Motor neuron (in vitro differentiated cells): Measurements from ENCODE around the gene IL1RAP. TPM values are rescaled to one million over a fixed set of nuclear protein-coding genes. Genes with fewer than 3 reads are reported as not detected.

Experiments used
- ATAC-seq, 8 experiments: fragments of 200-7000 bp; cut with Tn5 transposase; replicated peaks in 6 of 8; 2 replicates each; pipeline ENCODE4 v1.8.0; 2021; ENCODE audit warnings: mild to moderate bottlenecking in 8 of 8, moderate library complexity in 8 of 8
- H3K27ac ChIP-seq, 2 donors: fragments of 250-450 bp; sonication (Bioruptor Pico); 2 replicates each; pipeline ENCODE4 v1.9.0; 2021; ENCODE audit warnings: antibody characterized with exemption in 2 of 2, mild to moderate bottlenecking in 2 of 2, moderate library complexity in 1 of 2
- H3K4me1 ChIP-seq, 2 donors: fragments of 250-450 bp; sonication (Bioruptor Pico); replicated peaks in 1 of 2; 2 replicates each; pipeline ENCODE4 v1.6.1; 2021; ENCODE audit warnings: antibody characterized with exemption in 2 of 2, mild to moderate bottlenecking in 2 of 2, moderate library complexity in 1 of 2
- H3K4me3 ChIP-seq, 5 donors: fragments of 250-450 bp; sonication (Bioruptor Pico); 2 replicates each; pipeline ENCODE4 v1.9.0; 2021; ENCODE audit warnings: antibody characterized with exemption in 5 of 5, mild to moderate bottlenecking in 5 of 5, moderate library complexity in 4 of 5
- WGBS, 10 experiments: fragments of 450-650 bp; shearing (Covaris generic); methylation state at CpG; one replicate each; pipeline ENCODE4 v1.0.0; 2022; 5-methylcytosine and 5-hydroxymethylcytosine counted together
- in situ Hi-C, 9 experiments: fragments of 400-800 bp; cut with MboI; loops; one replicate each; pipeline ENCODE4 v1.15.0; 2021; ENCODE audit warnings: low sequenced_read_pairs in 9 of 9, low pct_unique_long_range_greater_than_20kb in 2 of 9; ENCODE audit not compliant: unreplicated experiment in 9 of 9
- total RNA-seq, 8 experiments: library from RNA; unstranded; fragments of 300-600 nt; gene quantifications; 2 replicates each; pipeline versions ENCODE4 v1.2.3 to v1.2.4, GENCODE V29; 2022

IL1RAP gene
- total RNA-seq, 8 experiments from 2014 or later = 1.9 to 31.3 (median 4.1) TPM

- Histone ChIP-seq H3K27ac (no peak overlapping the region), H3K4me3 (no peak overlapping the region), H3K4me1 (peaks cover 0 to 9% of the 10 kb centered on the region in 2 donors)
- WGBS, 10 experiments = 0 to 100% (median 75%) methylated on average over 1 of the region's 1 CpG; no CpG with 5 or more reads in 1 of the 10 experiments
- in situ Hi-C loops = no loop called here
- ATAC-seq = no peak
Measured at GRCh38 chr3:190615607-190616006, 101.7 kb downstream of the IL1RAP start.

- no peak for ATAC-seq
- 60 to 97% (median 79%) methylated on average over 3 to 6 of the region's 6 CpGs for whole genome bisulfite sequencing, 10 experiments
- Histone ChIP-seq H3K4me1 (peaks cover 0 to 9% of the 10 kb centered on the region in 2 donors), H3K27ac (no peak overlapping the region), H3K4me3 (no peak overlapping the region)
- in situ Hi-C loops = no loop called here
Measured at GRCh38 chr3:190616637-190617036, 102.8 kb downstream of the IL1RAP start.

- peaks cover 0 to 9% of the 10 kb centered on the region in 2 donors for H3K4me1 ChIP-seq
- H3K4me3 ChIP-seq = no peak overlapping the region
- in situ Hi-C loops = no loop called here
- H3K27ac ChIP-seq = no peak overlapping the region
- 0 to 63% (median 16%) methylated on average over 2 to 3 of the region's 3 CpGs for WGBS, 10 experiments
- ATAC-seq = peak in 5 of 8 experiments; percentile 53 to 80 (median 55)
Measured at GRCh38 chr3:190617185-190617584, 103.3 kb downstream of the IL1RAP start.

- in situ Hi-C loops = no loop called here
- ATAC-seq = no peak
Measured at GRCh38 chr3:190618330-190619030, 104.6 kb downstream of the IL1RAP start.

GRCh38 chr3:190619353-190619752 is 105.5 kb downstream of the IL1RAP start:
- in situ Hi-C loops = no loop called here
- no peak for ATAC-seq

More at GRCh38 chr3:190618330-190619030, 104.6 kb downstream of the IL1RAP start:
- Histone ChIP-seq H3K4me3 (no peak overlapping the region), H3K27ac (no peak overlapping the region), H3K4me1 (peaks cover 0 to 9% of the 10 kb centered on the region in 2 donors)
- 81 to 100% (median 91%) methylated on average over 1 to 8 of the region's 8 CpGs for WGBS, 10 experiments

GRCh38 chr3:190619761-190620160 is 105.9 kb downstream of the IL1RAP start:
- ATAC-seq = no peak
- Histone ChIP-seq H3K27ac (no peak overlapping the region), H3K4me3 (no peak overlapping the region), H3K4me1 (peaks cover 0 to 9% of the 10 kb centered on the region in 2 donors)
- in situ Hi-C loops = no loop called here
- 71 to 100% (median 100%) methylated on average over 1 to 2 of the region's 2 CpGs for WGBS, 10 experiments

More at GRCh38 chr3:190619353-190619752, 105.5 kb downstream of the IL1RAP start:
- WGBS, 10 experiments = 60 to 100% (median 88%) methylated on average over 2 to 5 of the region's 5 CpGs; no CpG with 5 or more reads in 2 of the 10 experiments
- Histone ChIP-seq H3K27ac (no peak overlapping the region), H3K4me3 (no peak overlapping the region), H3K4me1 (peaks cover 0 to 9% of the 10 kb centered on the region in 2 donors)

GRCh38 chr3:190620886-190621608 is 107.2 kb downstream of the IL1RAP start:
- Histone ChIP-seq H3K27ac (no peak overlapping the region), H3K4me1 (peaks cover 0 to 9% of the 10 kb centered on the region in 2 donors), H3K4me3 (no peak overlapping the region)
- in situ Hi-C loops = no loop called here
- WGBS, 10 experiments = 14 to 100% (median 100%) methylated on average over 1 of the region's 1 CpG; no CpG with 5 or more reads in 3 of the 10 experiments
- ATAC-seq = no peak

GRCh38 chr3:190621927-190622326 is 108.0 kb downstream of the IL1RAP start:
- WGBS, 10 experiments = 0 to 100% (median 94%) methylated on average over 1 to 3 of the region's 3 CpGs

GRCh38 chr3:190624282-190624681 is 110.4 kb downstream of the IL1RAP start:
- in situ Hi-C loops = no loop called here
- ATAC-seq = no peak
- H3K27ac ChIP-seq = no peak overlapping the region
- no peaks in the 10 kb centered on the region for H3K4me1 ChIP-seq
- 0 to 57% (median 22%) methylated on average over 1 to 5 of the region's 5 CpGs; no CpG with 5 or more reads in 2 of the 10 experiments for WGBS, 10 experiments
- H3K4me3 ChIP-seq = no peak overlapping the region

More at GRCh38 chr3:190621927-190622326, 108.0 kb downstream of the IL1RAP start:
- Histone ChIP-seq H3K27ac (no peak overlapping the region), H3K4me1 (peaks cover 0 to 6% of the 10 kb centered on the region in 2 donors), H3K4me3 (no peak overlapping the region)
- no peak for ATAC-seq
- in situ Hi-C loops = no loop called here

- in situ Hi-C loops = no loop called here
- ATAC-seq = no peak
- Histone ChIP-seq H3K4me1 (no peaks in the 10 kb centered on the region), H3K27ac (no peak overlapping the region), H3K4me3 (no peak overlapping the region)
- 67 to 86% (median 75%) methylated on average over 5 to 7 of the region's 7 CpGs for WGBS, 10 experiments
Measured at GRCh38 chr3:190626951-190627620, 113.2 kb downstream of the IL1RAP start.

GRCh38 chr3:190629088-190629487 is 115.2 kb downstream of the IL1RAP start:
- 81 to 100% (median 100%) methylated on average over 1 to 4 of the region's 4 CpGs; no CpG with 5 or more reads in 2 of the 10 experiments for WGBS, 10 experiments
- no peaks in the 10 kb centered on the region for H3K4me1 ChIP-seq
- no peak overlapping the region for H3K4me3 ChIP-seq
- no peak for ATAC-seq
- in situ Hi-C loops = no loop called here
- H3K27ac ChIP-seq = no peak overlapping the region

GRCh38 chr3:190631295-190631694 is 117.4 kb downstream of the IL1RAP start:
- no peak for ATAC-seq
- H3K4me1 ChIP-seq = no peaks in the 10 kb centered on the region
- in situ Hi-C loops = no loop called here
- WGBS, 10 experiments = 75 to 94% (median 83%) methylated on average over 1 to 2 of the region's 2 CpGs; no CpG with 5 or more reads in 5 of the 10 experiments
- no peak overlapping the region for H3K27ac ChIP-seq
- no peak overlapping the region for H3K4me3 ChIP-seq

GRCh38 chr3:190641564-190641963 is 127.7 kb downstream of the IL1RAP start:
- Histone ChIP-seq H3K27ac (no peak overlapping the region), H3K4me3 (no peak overlapping the region), H3K4me1 (peaks cover 0 to 5% of the 10 kb centered on the region in 2 donors)
- WGBS, 10 experiments = 70 to 93% (median 86%) methylated on average over 2 to 3 of the region's 3 CpGs; no CpG with 5 or more reads in 2 of the 10 experiments
- ATAC-seq = no peak
- in situ Hi-C loops = no loop called here
